Heart left ventricle (tissue), 13 donors: Measurements from ENCODE around the gene ENPP3.

Source experiments
- POLR2A ChIP-seq, 2 donors: fragments of 450-650 bp; IDR thresholded peaks; one replicate each; pipeline ENCODE4 v1.6.1; 2017; ENCODE audit warnings: antibody characterized with exemption in 2 of 2, mild to moderate bottlenecking in 2 of 2, moderate library complexity in 2 of 2
- TF ChIP-seq, protein P1 (sequence below), 12 donors: fragments of 200-600 bp; sonication (generic) in 4 of 12; IDR thresholded peaks; one replicate each; pipeline versions ENCODE4 v1.5.0 to v1.8.0; 2018 to 2022; ENCODE audit warnings: antibody characterized with exemption in 12 of 12, mild to moderate bottlenecking in 5 of 12
- donor health status: ischemic (EF 13 %, LVEDD 7.1; RV severe dilation, severe dysfunction).
- donor health status: DM: no; HTN: yes; CAD: no.
- donor health status: DM: no; HTN: no; CAD: no.
- donor health status: ischemic (EF 25% LVEDD 6.9; RV normal size, moderate dysfunction).
- donor health status: ischemic (EF 25% LVEDD 5.7; RV mildly dilated, moderate dysfunction).
- donor health status: ischemic (EF 35%, LVEDD 5.7; RV mildly dilated, moderate dysfunction).
- donor health status: nonischemic (EF 11% LVEDD 7.7; RV severe dilation, severe dysfunction).
- donor health status: DM: yes; HTN: yes; CAD: no.
- donor health status: PGD.
- donor health status: ischemic (EF 29% LVEDD 5.4; RV normal size, mild dysfunction).
- donor health status: nonischemic (EF 23%, LVEDD 6.1; RV moderate dilation, normal function).

DNA sequence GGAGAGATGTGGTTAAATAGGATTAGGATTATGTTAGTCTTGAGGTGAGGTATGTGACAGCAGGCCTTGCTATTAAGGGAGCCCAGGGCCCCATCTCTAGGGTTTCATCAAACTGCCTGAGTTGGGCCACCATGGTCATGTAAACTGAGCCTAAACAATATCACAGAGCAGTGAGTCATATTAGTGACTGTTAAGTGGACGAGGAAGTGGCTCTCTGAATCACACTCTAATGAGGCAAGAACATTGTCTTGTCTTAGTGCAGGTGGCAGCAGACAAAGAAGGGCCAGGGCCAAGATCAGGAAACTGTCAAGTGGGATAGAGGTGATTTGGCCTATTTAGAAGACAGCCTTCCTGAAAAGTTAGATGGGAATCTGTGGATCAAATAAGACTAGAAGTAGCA, 23.1 kb downstream of the ENPP3 start:
- TF ChIP-seq, protein P1, sequence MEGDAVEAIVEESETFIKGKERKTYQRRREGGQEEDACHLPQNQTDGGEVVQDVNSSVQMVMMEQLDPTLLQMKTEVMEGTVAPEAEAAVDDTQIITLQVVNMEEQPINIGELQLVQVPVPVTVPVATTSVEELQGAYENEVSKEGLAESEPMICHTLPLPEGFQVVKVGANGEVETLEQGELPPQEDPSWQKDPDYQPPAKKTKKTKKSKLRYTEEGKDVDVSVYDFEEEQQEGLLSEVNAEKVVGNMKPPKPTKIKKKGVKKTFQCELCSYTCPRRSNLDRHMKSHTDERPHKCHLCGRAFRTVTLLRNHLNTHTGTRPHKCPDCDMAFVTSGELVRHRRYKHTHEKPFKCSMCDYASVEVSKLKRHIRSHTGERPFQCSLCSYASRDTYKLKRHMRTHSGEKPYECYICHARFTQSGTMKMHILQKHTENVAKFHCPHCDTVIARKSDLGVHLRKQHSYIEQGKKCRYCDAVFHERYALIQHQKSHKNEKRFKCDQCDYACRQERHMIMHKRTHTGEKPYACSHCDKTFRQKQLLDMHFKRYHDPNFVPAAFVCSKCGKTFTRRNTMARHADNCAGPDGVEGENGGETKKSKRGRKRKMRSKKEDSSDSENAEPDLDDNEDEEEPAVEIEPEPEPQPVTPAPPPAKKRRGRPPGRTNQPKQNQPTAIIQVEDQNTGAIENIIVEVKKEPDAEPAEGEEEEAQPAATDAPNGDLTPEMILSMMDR (IDR thresholded peaks at IDR 0.05) = no peak
- no peak for TF ChIP-seq POLR2A (IDR thresholded peaks at IDR 0.05)
